ENCODE data around the gene PIERCE2. TPM values are rescaled to one million over a fixed set of nuclear protein-coding genes. Genes with fewer than 3 reads are reported as not detected.

Gene PIERCE2
- total RNA-seq, 1 experiment from 2014 or later, result 0.44 TPM

GRCh38 chr15:55383687-55384086 lies 24.6 kb upstream of the PIERCE2 start:
- no peak overlapping the region for H2BK20ac ChIP-seq (ENCODE audit: low read depth, low read length, poor library complexity, severe bottlenecking)
- no peak overlapping the region for H2BK15ac ChIP-seq (ENCODE audit: low read depth, low read length)
- Mint-ChIP-seq H3K27ac (no peak overlapping the region), H3K4me3 (no peak overlapping the region), H3K9me3 (peaks cover 0 to 2% of the 10 kb centered on the region in 2 experiments; a peak in 1 of 5 replicates), H3K36me3 (ENCODE audit: insufficient read depth in 1 of 3, low read depth in 3 of 3) (no peaks in the 10 kb centered on the region; a peak in 3 of 7 replicates), H3K27me3 (ENCODE audit: low read depth) (no peaks in the 10 kb centered on the region), H3K4me1 (no peaks in the 10 kb centered on the region)
- H3K23me2 ChIP-seq (ENCODE audit: insufficient read length, low read depth, low read length, poor library complexity, severe bottlenecking), result no peaks in the 10 kb centered on the region
- H4K20me1 ChIP-seq (ENCODE audit: control insufficient read depth, insufficient read depth, insufficient read length), result no peaks in the 10 kb centered on the region
- no peak overlapping the region for H2BK5ac ChIP-seq (ENCODE audit: insufficient read length, low read length)
- H3K79me2 ChIP-seq (ENCODE audit: insufficient read depth, low read length), result no peaks in the 10 kb centered on the region
- H4K91ac ChIP-seq (ENCODE audit: insufficient read length, low read depth, low read length), result no peak overlapping the region
- no peak overlapping the region for H3K4ac ChIP-seq (ENCODE audit: low read depth, low read length)
- H3K18ac ChIP-seq (ENCODE audit: insufficient read length, low read depth, low read length), result no peak overlapping the region
- DNase-seq, result no peak
- no peak overlapping the region for H4K8ac ChIP-seq (replicated peaks; ENCODE audit: insufficient read length, low read depth, low read length)
- no peak overlapping the region for H3K56ac ChIP-seq (ENCODE audit: insufficient read length, low read depth, low read length)
- H3K9ac ChIP-seq (ENCODE audit: extremely low read depth, insufficient read length, low read length), result no peak overlapping the region
- no peaks in the 10 kb centered on the region for H3K79me1 ChIP-seq (ENCODE audit: insufficient read depth, low read depth, low read length, poor library complexity, severe bottlenecking)
- no peak overlapping the region for H2BK120ac ChIP-seq (ENCODE audit: low read depth, low read length, poor library complexity, severe bottlenecking)
- WGBS (ENCODE audit: extremely low coverage, insufficient read length, low lambda C conversion rate), result no CpG with 5 or more reads among the region's 2 CpGs
- no peak overlapping the region for H3K27ac ChIP-seq (ENCODE audit: insufficient read length, low read depth, low read length)
- H3K4me1 ChIP-seq (ENCODE audit: insufficient read depth, low read length), result no peaks in the 10 kb centered on the region
- H3K4me2 ChIP-seq (ENCODE audit: insufficient read depth, insufficient read length, low read length), result no peak overlapping the region
- H2BK12ac ChIP-seq (ENCODE audit: insufficient read length, low read depth, low read length), result no peak overlapping the region
- no peak overlapping the region for H2AK5ac ChIP-seq (ENCODE audit: insufficient read length, low read length)
- no peaks in the 10 kb centered on the region for H3K27me3 ChIP-seq (ENCODE audit: insufficient read depth, low read length)
- no peaks in the 10 kb centered on the region for H3K9me3 ChIP-seq (ENCODE audit: control insufficient read depth, low read depth, low read length)
- no peak for TF ChIP-seq CTCF (conservative IDR thresholded peaks at IDR 0.05)
- no peak overlapping the region for H4K5ac ChIP-seq (ENCODE audit: insufficient read length, low read depth, low read length)
- H2AFZ ChIP-seq (ENCODE audit: low read length), result no peak overlapping the region
- no peak overlapping the region for H3K23ac ChIP-seq (ENCODE audit: insufficient read length, low read depth, low read length)
- H3K14ac ChIP-seq (ENCODE audit: insufficient read depth, low read length), result no peak overlapping the region
- no peak overlapping the region for H3T11ph ChIP-seq (ENCODE audit: low read length)
